Renal pelvis (tissue), 4 donors: Measurements from ENCODE around the gene SRP19. TPM values are rescaled to one million over a fixed set of nuclear protein-coding genes. Genes with fewer than 3 reads are reported as not detected.
"Not testable (repeated sequence)": the region's sequence is repeated elsewhere in the genome, so short reads cannot be mapped to it uniquely, and the experiment has no call there.

Experiments used
- DNase-seq: peaks from one replicate; pipeline ENCODE4 v3.0.0-alpha.2; 2013
- polyA plus RNA-seq, 3 donors: library from polyadenylated mRNA; unstranded; fragments of 120-200 nt; gene quantifications; one replicate each; pipeline ENCODE4 v1.2.1, GENCODE V29; 2013; ENCODE audit not compliant: insufficient read length in 3 of 3

SRP19 gene
- polyA plus RNA-seq, 3 donors: 72.9 to 79.2 (median 74.6) TPM

GRCh38 chr5:112862085-112862484 lies 998 bp downstream of the SRP19 start:
- DNase-seq: no peak

DNA sequence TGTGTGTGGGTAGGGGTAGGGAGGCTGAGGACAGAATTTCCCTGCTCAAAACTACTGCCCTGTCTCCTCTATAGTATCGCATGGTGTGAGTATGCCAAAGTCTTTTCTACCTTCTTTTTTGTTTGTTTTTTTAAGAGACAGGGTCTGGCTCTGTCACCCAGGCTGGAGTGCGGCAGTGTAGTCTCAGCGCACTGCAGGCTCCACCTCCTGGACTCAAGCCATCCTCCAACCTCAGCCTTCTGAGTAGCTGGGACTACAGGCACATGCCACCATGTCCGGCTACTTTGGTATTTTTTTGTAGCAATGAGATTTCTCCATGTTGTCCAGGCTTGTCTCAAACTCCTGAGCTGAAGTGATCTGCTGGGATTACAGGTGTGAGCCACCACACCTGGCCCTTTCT lies 2.5 kb downstream of the SRP19 start:
- DNase-seq: no peak

DNA sequence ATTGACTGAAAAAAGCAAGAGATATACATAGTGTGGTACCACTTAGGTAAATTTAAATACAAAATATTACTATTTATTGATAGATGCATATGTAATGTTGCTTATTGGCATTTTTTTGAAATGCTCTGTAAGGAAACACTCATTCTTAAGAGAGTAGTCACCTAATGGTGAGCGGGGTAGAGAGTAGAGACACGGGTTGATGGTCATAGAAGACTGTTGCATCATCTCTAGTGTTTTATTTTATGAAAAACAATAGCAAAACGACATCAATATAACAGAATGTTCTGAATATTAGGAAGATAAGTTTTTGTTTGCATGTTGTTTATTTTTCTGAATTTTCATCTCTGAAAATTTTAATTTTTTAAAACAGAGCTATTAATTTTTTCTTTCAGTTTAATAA lies 4.0 kb downstream of the SRP19 start:
- no peak for DNase-seq

GRCh38 chr5:112866739-112867138 lies 5.7 kb downstream of the SRP19 start:
- DNase-seq: no peak

GRCh38 chr5:112867411-112867810 lies 6.3 kb downstream of the SRP19 start:
- DNase-seq: no peak

DNA sequence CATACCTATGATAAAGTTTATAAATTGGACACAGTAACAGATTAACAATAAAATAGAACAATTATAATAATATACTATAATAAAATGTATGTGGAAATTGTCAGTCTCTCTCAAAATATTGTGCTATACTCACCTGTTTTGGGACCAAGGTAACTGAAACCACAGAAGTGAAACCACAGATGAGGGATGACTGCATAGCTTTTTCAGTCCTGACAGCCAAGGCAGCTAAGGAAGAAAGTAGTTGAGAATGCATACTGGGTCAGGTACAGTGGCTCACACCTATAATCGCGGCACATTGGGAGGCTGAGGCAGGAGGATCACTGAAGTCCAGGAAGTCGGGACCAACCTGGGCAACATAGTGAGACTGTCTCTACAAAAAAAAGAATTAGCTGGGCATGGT lies 8.9 kb downstream of the SRP19 start:
- DNase-seq: no peak

DNA sequence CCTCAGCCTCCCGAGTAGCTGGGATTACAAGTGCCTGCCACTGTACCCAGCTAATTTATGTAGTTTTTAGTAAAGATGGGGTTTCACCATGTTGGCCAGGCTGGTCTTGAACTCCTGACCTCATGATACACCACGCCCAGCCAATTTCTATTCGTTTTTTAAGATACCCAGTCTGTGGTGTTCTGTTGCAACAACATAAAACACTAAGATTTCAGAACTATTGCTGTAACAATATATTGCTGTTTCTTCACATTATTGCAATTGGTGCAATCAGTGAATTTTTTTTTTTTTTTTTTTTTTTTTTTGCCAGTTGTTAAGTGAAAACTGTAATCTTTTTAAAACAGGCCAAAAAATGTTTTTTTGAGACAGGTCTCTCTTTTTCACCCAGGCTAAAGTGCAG lies 9.9 kb downstream of the SRP19 start:
- no peak for DNase-seq

GRCh38 chr5:112876362-112876761 lies 15.3 kb downstream of the SRP19 start:
- no peak for DNase-seq

GRCh38 chr5:112878101-112878500 lies 17.0 kb downstream of the SRP19 start:
- no peak for DNase-seq

- DNase-seq: no peak
Measured at GRCh38 chr5:112878760-112879159, 17.7 kb downstream of the SRP19 start.

DNA sequence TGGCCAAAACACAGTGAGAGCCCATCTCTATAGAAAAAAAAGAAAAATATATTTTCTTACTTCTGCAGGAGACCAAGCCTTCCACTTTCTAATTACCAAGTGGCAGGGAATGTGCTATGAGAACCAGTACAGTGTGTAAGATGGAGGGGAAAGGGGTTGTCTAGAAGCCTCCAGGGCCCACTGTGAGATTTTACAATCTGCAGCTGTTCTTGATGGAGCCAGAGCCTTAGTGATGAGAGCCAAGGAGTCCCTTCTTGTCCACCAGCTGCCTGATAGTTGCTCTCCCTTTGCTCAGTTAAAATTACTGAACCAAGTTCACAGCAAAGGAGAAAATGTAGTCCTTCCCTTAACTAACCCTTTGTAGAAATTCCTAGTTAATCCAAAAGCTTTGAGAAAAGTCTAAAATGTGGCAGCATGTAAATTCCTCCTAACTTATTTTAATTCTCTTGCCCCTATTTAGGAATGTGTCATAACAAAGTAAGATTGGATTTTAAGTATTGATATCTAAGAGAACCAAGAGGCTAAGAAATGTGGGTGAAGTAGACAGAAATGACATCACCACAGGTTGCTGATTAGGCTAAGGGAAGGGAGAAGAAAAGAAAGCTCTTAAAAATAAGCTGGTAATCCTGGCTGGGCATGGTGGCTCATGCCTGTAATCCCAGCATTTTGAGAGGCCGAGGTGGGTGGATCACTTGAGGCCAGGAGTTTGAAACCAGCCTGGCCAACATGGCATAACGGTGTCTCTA lies 19.3 kb downstream of the SRP19 start:
- DNase-seq: no peak

- no peak for DNase-seq
Measured at GRCh38 chr5:112883192-112883591, 22.1 kb downstream of the SRP19 start.

DNA sequence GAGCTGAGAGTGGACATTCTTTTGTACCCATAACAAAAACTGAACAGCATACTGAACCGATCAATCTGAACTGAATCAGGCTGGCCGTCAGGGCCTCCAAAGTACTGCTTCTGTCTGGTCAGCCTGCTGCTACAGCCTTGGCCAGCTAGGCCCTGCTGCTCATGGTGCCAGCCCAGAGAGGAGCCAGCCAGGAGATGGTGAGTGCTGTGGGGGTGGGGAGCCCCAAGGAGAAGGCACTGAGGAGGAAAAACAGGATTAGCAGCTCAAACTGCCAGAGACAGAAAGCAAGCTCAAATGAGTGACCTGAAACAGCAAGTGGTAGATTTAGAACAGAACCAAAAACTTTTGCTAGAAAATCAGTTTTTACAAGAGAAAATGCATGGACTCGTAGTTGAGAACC lies 23.9 kb downstream of the SRP19 start:
- no peak for DNase-seq

GRCh38 chr5:112886975-112887374 lies 25.9 kb downstream of the SRP19 start:
- no peak for DNase-seq

- not testable (repeated sequence) for DNase-seq
Measured at GRCh38 chr5:112892066-112892465, 31.0 kb downstream of the SRP19 start.

DNA sequence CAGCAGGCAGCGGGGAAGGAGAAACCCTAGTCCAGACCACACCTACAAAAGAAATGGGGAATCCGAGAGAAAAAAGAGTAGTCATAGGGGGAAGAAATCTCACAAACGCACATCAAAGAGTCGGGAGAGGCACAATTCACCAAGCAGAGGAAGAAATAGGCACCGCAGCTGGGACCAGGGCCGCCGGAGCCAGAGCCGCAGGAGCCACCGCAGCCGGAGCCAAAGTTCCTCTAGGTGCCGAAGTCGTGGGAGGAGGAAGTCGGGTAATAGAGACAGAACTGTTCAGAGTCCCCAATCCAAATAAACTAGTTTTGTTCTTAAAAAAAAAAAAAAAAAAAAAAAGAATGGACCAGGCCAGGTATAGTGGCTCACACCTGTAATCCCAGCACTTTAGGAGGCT lies 31.7 kb downstream of the SRP19 start:
- DNase-seq: no peak

- DNase-seq: no peak
Measured at GRCh38 chr5:112895682-112896081, 34.6 kb downstream of the SRP19 start.

GRCh38 chr5:112902561-112902960 lies 41.5 kb downstream of the SRP19 start:
- no peak for DNase-seq

GRCh38 chr5:112904996-112905395 lies 43.9 kb downstream of the SRP19 start:
- DNase-seq: not testable (repeated sequence)

- no peak for DNase-seq
Measured at GRCh38 chr5:112906637-112907036, 45.5 kb downstream of the SRP19 start.

DNA sequence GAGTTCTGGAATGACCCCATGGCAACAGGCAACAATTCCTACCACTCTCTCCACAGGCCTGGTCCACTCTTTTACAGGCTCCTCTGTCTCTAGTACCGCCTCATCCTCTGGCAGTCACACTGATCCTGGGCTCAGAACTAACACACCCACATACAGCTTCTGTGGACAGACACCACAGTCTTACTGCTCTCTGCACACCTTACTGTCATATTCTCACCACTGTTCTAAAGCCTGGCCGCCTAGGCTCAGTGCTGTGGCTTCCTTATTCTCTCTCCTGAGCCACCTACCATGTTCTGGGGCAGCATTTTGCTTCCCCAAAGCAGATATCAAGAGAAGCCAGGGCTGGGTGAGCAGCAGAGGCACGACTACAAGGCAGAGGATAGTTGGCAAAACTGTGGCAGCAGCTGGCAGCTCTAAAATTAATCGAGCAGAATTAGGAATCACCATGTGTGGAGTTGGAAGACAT lies 46.1 kb downstream of the SRP19 start:
- no peak for DNase-seq

GRCh38 chr5:112908854-112909253 lies 47.8 kb downstream of the SRP19 start:
- DNase-seq: no peak

GRCh38 chr5:112910529-112910928 lies 49.4 kb downstream of the SRP19 start:
- no peak for DNase-seq

DNA sequence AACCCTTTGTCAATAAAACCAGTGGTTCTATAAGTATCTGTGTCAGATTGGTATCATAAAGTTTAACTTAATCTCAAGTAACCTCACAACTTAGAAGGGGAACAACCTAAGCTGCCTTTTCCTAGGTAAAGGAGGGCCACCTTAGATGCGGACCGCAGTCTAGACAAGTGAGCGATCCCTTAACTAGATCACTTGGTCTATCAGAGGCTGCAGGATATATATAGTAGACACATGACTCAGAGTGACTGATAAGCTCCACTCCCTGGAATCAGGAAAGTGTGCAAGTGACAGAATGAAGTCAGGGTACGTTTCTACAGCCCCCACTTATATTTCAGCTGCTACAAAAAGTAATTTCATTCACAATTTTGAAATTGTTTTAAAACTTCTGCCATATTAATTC lies 53.5 kb downstream of the SRP19 start:
- no peak for DNase-seq
